Measurements from ENCODE around the gene KRT9. TPM values are rescaled to one million over a fixed set of nuclear protein-coding genes. Genes with fewer than 3 reads are reported as not detected.
A peak's percentile ranks its signal among the peaks of the same experiment; 100 is the strongest.
"Not testable (repeated sequence)": the region's sequence is repeated elsewhere in the genome, so short reads cannot be mapped to it uniquely, and the experiment has no call there.

KRT9 gene
- total RNA-seq, 1 experiment from 2014 or later, result not detected

GRCh38 chr17:41585301-41586056, 13.6 kb upstream of the KRT9 start:
- peaks cover 4% of the 10 kb centered on the region for H3K36me3 Mint-ChIP-seq (ENCODE audit: insufficient read depth, unreplicated experiment)
- CTCF ChIA-PET, result interaction anchor here (0.6 to 2.4 kb wide), 7 partner anchors 7 to 77 kb away, joined by 4 to 10 read pairs (median 6); no protein-coding TSS in a partner anchor

GRCh38 chr17:41584331-41584927, 12.6 kb upstream of the KRT9 start:
- not testable (repeated sequence) for BruUV-seq (replicated peaks); H3K36me3 Mint-ChIP-seq (ENCODE audit: insufficient read depth, unreplicated experiment); H3K4me3 Mint-ChIP-seq (ENCODE audit: low read depth, unreplicated experiment); H3K9me3 Mint-ChIP-seq (ENCODE audit: low read depth, unreplicated experiment); H3K27me3 Mint-ChIP-seq (ENCODE audit: unreplicated experiment)
- Mint-ChIP-seq H3K4me1 (ENCODE audit: low read depth, unreplicated experiment) (peaks cover 27% of the 10 kb centered on the region), H3K27ac (ENCODE audit: unreplicated experiment) (peak overlapping the region; percentile 40)
- intact Hi-C loops (cut with micrococcal nuclease; ENCODE audit: unreplicated experiment), result loop anchor here (5.0 kb wide), 1 partner anchor 63 kb away; no protein-coding TSS in a partner anchor
- CTCF ChIA-PET, result interaction anchor here (0.8 to 2.4 kb wide), 9 partner anchors 8 to 78 kb away, joined by 4 to 10 read pairs (median 4); partner anchors contain the start of gene KRT17
- DNase-seq, result peak; percentile 74

More at GRCh38 chr17:41585301-41586056, 13.6 kb upstream of the KRT9 start:
- H3K9me3 Mint-ChIP-seq (ENCODE audit: low read depth, unreplicated experiment), result no peaks in the 10 kb centered on the region
- intact Hi-C loops (cut with micrococcal nuclease; ENCODE audit: unreplicated experiment), result no loop called here
- TF ChIP-seq, protein P1, sequence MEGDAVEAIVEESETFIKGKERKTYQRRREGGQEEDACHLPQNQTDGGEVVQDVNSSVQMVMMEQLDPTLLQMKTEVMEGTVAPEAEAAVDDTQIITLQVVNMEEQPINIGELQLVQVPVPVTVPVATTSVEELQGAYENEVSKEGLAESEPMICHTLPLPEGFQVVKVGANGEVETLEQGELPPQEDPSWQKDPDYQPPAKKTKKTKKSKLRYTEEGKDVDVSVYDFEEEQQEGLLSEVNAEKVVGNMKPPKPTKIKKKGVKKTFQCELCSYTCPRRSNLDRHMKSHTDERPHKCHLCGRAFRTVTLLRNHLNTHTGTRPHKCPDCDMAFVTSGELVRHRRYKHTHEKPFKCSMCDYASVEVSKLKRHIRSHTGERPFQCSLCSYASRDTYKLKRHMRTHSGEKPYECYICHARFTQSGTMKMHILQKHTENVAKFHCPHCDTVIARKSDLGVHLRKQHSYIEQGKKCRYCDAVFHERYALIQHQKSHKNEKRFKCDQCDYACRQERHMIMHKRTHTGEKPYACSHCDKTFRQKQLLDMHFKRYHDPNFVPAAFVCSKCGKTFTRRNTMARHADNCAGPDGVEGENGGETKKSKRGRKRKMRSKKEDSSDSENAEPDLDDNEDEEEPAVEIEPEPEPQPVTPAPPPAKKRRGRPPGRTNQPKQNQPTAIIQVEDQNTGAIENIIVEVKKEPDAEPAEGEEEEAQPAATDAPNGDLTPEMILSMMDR (IDR thresholded peaks at IDR 0.05; ENCODE audit: unreplicated experiment), result no peak
- peaks cover 15% of the 10 kb centered on the region for H3K27me3 Mint-ChIP-seq (ENCODE audit: unreplicated experiment)
- H3K4me3 Mint-ChIP-seq (ENCODE audit: low read depth, unreplicated experiment), result no peak overlapping the region
- H3K27ac Mint-ChIP-seq (ENCODE audit: unreplicated experiment), result no peak overlapping the region
- no TSS peak for BruUV-seq (replicated peaks)
- peaks cover 27% of the 10 kb centered on the region for H3K4me1 Mint-ChIP-seq (ENCODE audit: low read depth, unreplicated experiment)
- no peak for DNase-seq

DNA sequence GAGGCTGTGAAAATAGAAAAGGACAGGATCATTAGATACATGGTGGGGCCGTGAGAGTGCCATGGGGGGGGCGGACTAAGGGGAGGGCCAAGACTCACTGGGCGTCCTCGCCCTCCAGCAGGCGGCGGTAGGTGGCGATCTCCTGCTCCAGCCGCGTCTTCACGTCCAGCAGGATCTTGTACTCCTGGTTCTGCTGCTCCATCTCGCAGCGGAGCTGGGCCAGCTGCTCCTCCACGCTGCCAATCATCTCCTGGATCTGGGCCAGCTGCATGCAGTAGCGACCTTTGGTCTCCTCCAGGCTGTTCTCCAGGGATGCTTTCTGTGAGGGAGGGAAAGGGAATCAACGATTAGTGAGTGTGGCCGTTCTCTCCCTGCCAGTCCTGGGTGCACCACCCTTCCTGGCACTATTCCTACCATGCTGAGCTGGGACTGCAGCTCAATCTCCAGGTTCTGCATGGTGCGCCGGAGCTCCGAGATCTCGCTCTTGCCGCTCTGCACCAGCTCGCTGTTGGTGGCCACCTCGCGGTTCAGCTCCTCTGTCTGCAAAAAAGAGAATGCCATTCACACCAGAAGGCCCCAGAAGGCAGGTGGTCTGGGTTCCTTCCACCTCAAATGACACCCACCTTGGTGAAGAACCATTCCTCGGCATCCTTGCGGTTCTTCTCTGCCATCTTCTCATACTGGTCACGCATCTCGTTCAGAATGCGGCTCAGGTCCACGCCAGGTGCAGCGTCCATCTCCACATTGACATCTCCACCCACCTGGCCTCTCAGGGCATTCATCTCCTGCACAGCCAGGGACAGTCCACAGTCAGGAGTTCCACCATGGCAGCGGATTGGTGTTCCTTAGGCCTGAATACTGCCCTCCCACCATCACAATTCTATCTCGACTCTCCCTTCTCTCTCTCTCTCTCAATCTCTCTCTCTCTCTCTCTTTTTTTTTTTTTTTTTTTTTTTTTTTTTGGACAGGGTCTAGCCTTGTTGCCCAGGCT, 11.6 kb upstream of the KRT9 start:
- TF ChIP-seq, protein P1 (IDR thresholded peaks at IDR 0.05; ENCODE audit: unreplicated experiment), result no peak
- H3K36me3 Mint-ChIP-seq (ENCODE audit: insufficient read depth, unreplicated experiment), result peaks cover 4% of the 10 kb centered on the region
- CTCF ChIA-PET, result interaction anchor here (0.9 to 3.3 kb wide), 11 partner anchors 9 to 82 kb away, joined by 3 to 13 read pairs (median 4); no protein-coding TSS in a partner anchor
- no peaks in the 10 kb centered on the region for H3K27me3 Mint-ChIP-seq (ENCODE audit: unreplicated experiment)
- intact Hi-C loops (cut with micrococcal nuclease; ENCODE audit: unreplicated experiment), result loop anchor here (5.0 kb wide), 1 partner anchor 64 kb away; no protein-coding TSS in a partner anchor
- peak; percentile 36 for DNase-seq
- BruUV-seq (replicated peaks), result TSS peak; percentile 19
- peak overlapping the region; percentile 40 for H3K27ac Mint-ChIP-seq (ENCODE audit: unreplicated experiment)
- no peak overlapping the region for H3K4me3 Mint-ChIP-seq (ENCODE audit: low read depth, unreplicated experiment)
- peaks cover 35% of the 10 kb centered on the region for H3K4me1 Mint-ChIP-seq (ENCODE audit: low read depth, unreplicated experiment)
- no peaks in the 10 kb centered on the region for H3K9me3 Mint-ChIP-seq (ENCODE audit: low read depth, unreplicated experiment)

GRCh38 chr17:41582061-41582968, 10.5 kb upstream of the KRT9 start:
- not testable (repeated sequence) for BruUV-seq (replicated peaks); H3K27ac Mint-ChIP-seq (ENCODE audit: unreplicated experiment); H3K9me3 Mint-ChIP-seq (ENCODE audit: low read depth, unreplicated experiment); H3K27me3 Mint-ChIP-seq (ENCODE audit: unreplicated experiment); DNase-seq; H3K4me3 Mint-ChIP-seq (ENCODE audit: low read depth, unreplicated experiment); H3K36me3 Mint-ChIP-seq (ENCODE audit: insufficient read depth, unreplicated experiment)
- H3K4me1 Mint-ChIP-seq (ENCODE audit: low read depth, unreplicated experiment), result peaks cover 38% of the 10 kb centered on the region
- intact Hi-C loops (cut with micrococcal nuclease; ENCODE audit: unreplicated experiment), result loop anchor here (5.0 kb wide), 1 partner anchor 65 kb away; no protein-coding TSS in a partner anchor
- CTCF ChIA-PET, result interaction anchor here (0.9 to 3.3 kb wide), 7 partner anchors 28 to 83 kb away, joined by 3 to 13 read pairs (median 5); partner anchors contain the start of gene KRT17
